ENCODE data around the gene TMPRSS7.

TMPRSS7 gene

DNA sequence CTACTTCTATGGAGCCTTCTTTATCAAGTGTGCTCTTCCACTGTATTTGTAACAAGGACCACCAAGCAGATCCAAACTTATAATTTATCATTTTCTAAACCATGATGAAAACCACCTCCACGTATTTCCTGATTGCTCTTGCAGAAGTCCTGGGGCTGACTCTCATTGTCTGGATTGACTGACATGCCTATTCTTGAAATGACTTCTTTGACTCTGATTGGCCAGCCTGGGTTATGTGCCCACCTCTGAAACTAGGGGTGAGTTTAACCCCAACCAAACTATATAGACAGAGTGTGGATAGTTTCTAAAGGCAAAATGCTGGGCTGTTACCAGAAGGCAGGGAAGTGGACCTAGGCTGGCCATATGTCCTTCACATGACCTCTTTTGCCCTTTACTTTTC lies 12.7 kb downstream of the TMPRSS7 start:
- Histone ChIP-seq H3K9me3 (ENCODE audit: insufficient read depth, low read length, severe bottlenecking) (no peaks in the 10 kb centered on the region), H3K4me1 (ENCODE audit: insufficient read depth, low read length) (peaks cover 12% of the 10 kb centered on the region), H3K27me3 (ENCODE audit: insufficient read depth, low read length, poor library complexity) (peaks cover 4% of the 10 kb centered on the region), H3K79me2 (ENCODE audit: insufficient read depth, low read length) (no peaks in the 10 kb centered on the region), H3K36me3 (ENCODE audit: insufficient read depth, low read length) (no peaks in the 10 kb centered on the region), H4K20me1 (ENCODE audit: insufficient read depth, low read length) (no peaks in the 10 kb centered on the region), H3K9ac (ENCODE audit: low read depth, low read length) (no peak overlapping the region), H3K4me2 (ENCODE audit: insufficient read depth, low read length) (no peak overlapping the region), H2AFZ (ENCODE audit: low read depth, low read length) (no peak overlapping the region), H3K4me3 (ENCODE audit: low read depth in 1 of 2, low read length in 2 of 2) (no peak overlapping the region), H3K27ac (ENCODE audit: low read length) (no peak overlapping the region)
- TF ChIP-seq CTCF (IDR thresholded peaks at IDR 0.05; ENCODE audit: borderline replicate concordance, extremely low read depth, low read length, poor library complexity, severe bottlenecking) (no peak), EZH2 (IDR thresholded peaks at IDR 0.05; ENCODE audit: borderline replicate concordance, low read depth, low read length, severe bottlenecking) (no peak)
- DNase-seq (no peak), ATAC-seq (ENCODE audit: insufficient read depth, low read depth) (no peak)

DNA sequence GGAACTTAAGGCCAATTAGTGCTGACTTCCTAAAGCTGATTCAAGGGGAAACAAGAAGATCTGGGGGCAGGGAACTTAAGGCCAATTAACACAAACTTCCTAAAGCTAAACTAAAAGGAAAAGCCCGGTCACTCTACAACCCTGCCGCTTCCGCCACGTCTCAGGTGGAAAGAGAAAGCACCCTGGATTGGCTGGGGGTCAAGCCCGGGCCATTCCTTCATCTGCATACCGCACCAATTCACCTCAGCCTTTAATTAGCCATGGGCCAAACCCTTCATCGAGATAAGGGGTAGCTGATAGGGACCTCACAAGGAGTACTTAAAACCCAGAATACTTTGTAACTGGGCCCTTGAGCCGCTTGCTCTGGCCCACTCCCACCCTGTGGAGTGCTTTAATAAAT lies 14.4 kb downstream of the TMPRSS7 start:
- Histone ChIP-seq H3K27ac (ENCODE audit: low read length) (no peak overlapping the region), H3K9ac (ENCODE audit: low read depth, low read length) (no peak overlapping the region), H2AFZ (ENCODE audit: low read depth, low read length) (no peak overlapping the region), H3K27me3 (ENCODE audit: insufficient read depth, low read length, poor library complexity) (peaks cover 12% of the 10 kb centered on the region), H3K4me3 (ENCODE audit: low read depth in 1 of 2, low read length in 2 of 2) (no peak overlapping the region), H3K4me2 (ENCODE audit: insufficient read depth, low read length) (no peak overlapping the region), H4K20me1 (ENCODE audit: insufficient read depth, low read length) (no peaks in the 10 kb centered on the region), H3K4me1 (ENCODE audit: insufficient read depth, low read length) (peaks cover 3% of the 10 kb centered on the region; the same call in 1 of the 2 replicates), H3K9me3 (ENCODE audit: insufficient read depth, low read length, severe bottlenecking) (no peaks in the 10 kb centered on the region), H3K36me3 (ENCODE audit: insufficient read depth, low read length) (no peaks in the 10 kb centered on the region), H3K79me2 (ENCODE audit: insufficient read depth, low read length) (no peaks in the 10 kb centered on the region)
- ATAC-seq (ENCODE audit: insufficient read depth, low read depth) (no peak), DNase-seq (no peak)
- TF ChIP-seq CTCF (IDR thresholded peaks at IDR 0.05; ENCODE audit: borderline replicate concordance, extremely low read depth, low read length, poor library complexity, severe bottlenecking) (no peak), EZH2 (IDR thresholded peaks at IDR 0.05; ENCODE audit: borderline replicate concordance, low read depth, low read length, severe bottlenecking) (no peak)

DNA sequence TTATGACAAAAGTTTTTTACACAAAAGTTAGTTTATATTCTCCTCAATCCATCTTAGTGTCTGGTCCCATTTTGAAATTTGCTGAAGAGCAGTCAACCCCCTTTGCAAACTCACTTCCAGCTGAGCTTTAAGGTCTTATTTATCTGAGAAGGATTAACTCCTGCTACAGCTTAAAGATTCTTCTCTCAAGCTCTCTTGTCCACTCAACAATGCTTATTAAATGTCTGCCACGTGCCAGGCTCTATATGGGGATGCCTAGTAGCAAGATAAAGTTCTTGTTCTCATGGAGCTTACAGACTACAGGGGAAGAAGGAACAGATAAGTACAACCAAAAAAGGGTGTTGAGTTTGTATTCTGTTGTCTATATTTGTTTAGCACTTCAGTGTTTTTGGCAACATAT lies 18.7 kb downstream of the TMPRSS7 start:
- H2AFZ ChIP-seq (ENCODE audit: low read depth, low read length) = no peak overlapping the region
- no peaks in the 10 kb centered on the region for H3K36me3 ChIP-seq (ENCODE audit: insufficient read depth, low read length)

More for the DNA sequence above, 18.7 kb downstream of the TMPRSS7 start:
- no peaks in the 10 kb centered on the region for H4K20me1 ChIP-seq (ENCODE audit: insufficient read depth, low read length)
- H3K4me1 ChIP-seq (ENCODE audit: insufficient read depth, low read length) = no peaks in the 10 kb centered on the region
- H3K27me3 ChIP-seq (ENCODE audit: insufficient read depth, low read length, poor library complexity) = peaks cover 12% of the 10 kb centered on the region
- ATAC-seq (ENCODE audit: insufficient read depth, low read depth) (no peak), DNase-seq (no peak)
- no peak overlapping the region for H3K4me2 ChIP-seq (ENCODE audit: insufficient read depth, low read length)
- H3K79me2 ChIP-seq (ENCODE audit: insufficient read depth, low read length) = no peaks in the 10 kb centered on the region
- no peak overlapping the region for H3K27ac ChIP-seq (ENCODE audit: low read length)
- no peaks in the 10 kb centered on the region for H3K9me3 ChIP-seq (ENCODE audit: insufficient read depth, low read length, severe bottlenecking)
- TF ChIP-seq EZH2 (IDR thresholded peaks at IDR 0.05; ENCODE audit: borderline replicate concordance, low read depth, low read length, severe bottlenecking) (no peak), CTCF (IDR thresholded peaks at IDR 0.05; ENCODE audit: borderline replicate concordance, extremely low read depth, low read length, poor library complexity, severe bottlenecking) (no peak)
- H3K9ac ChIP-seq (ENCODE audit: low read depth, low read length) = no peak overlapping the region
- H3K4me3 ChIP-seq (ENCODE audit: low read depth in 1 of 2, low read length in 2 of 2) = no peak overlapping the region

Measured in DND-41 (cell line).